ENCODE results near the gene APOL1.

APOL1 gene

DNA sequence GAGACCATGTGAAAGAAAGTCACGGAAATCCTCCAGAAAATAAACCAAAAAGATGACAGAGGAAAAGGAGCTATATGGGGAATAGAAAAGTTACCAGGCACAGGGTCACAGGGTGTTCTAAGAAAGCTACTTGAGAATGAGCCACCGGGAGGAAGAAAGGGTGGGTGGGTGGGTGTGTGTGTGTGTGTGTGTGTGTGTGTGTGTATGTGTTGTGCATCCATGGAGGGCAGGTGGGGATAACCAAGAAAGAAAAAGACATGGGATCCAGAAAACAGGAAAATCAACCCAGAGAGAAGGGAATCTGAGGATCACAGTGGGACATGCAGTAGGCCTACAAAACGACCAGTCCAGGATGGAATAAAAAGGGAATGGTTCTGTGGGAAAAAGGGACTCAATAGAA is 17.3 kb upstream of the APOL1 start:
- no peak overlapping the region for H3K27ac ChIP-seq

GRCh38 chr22:36236388-36237319 is 16.3 kb upstream of the APOL1 start:
- H3K27ac ChIP-seq: peak overlapping the region; percentile 84; the same call in 1 of the 2 replicates
- no peak for TF ChIP-seq CTCF (conservative IDR thresholded peaks at IDR 0.05)

More for the DNA sequence above, 17.3 kb upstream of the APOL1 start:
- TF ChIP-seq CTCF (conservative IDR thresholded peaks at IDR 0.05): no peak

- H3K27ac ChIP-seq: peak overlapping the region; percentile 84
- TF ChIP-seq CTCF (conservative IDR thresholded peaks at IDR 0.05): no peak
These were observed 15.2 kb upstream of the APOL1 start for GRCh38 chr22:36237462-36238372.

- H3K27ac ChIP-seq: peak overlapping the region; percentile 84
- no peak for TF ChIP-seq CTCF (conservative IDR thresholded peaks at IDR 0.05)
These were observed 14.4 kb upstream of the APOL1 start for GRCh38 chr22:36238373-36239149.

- no peak for TF ChIP-seq CTCF (conservative IDR thresholded peaks at IDR 0.05)
These were observed 13.9 kb upstream of the APOL1 start for GRCh38 chr22:36239150-36239400.

GRCh38 chr22:36239401-36240171 is 13.3 kb upstream of the APOL1 start, which contains the start of gene APOL2:
Gene APOL2, minus strand, starts transcription at chr22:36239527. Its CDS starts 6,365 bp downstream, at chr22:36233162.
- TF ChIP-seq CTCF (conservative IDR thresholded peaks at IDR 0.05): peak; percentile 75
- H3K27ac ChIP-seq: peak within 1 kb of the TSS; percentile 84

More at GRCh38 chr22:36239150-36239400, 13.9 kb upstream of the APOL1 start:
- peak overlapping the region; percentile 84 for H3K27ac ChIP-seq

Data from VCaP (cell line).